Neural cell (in vitro differentiated cells): Measurements from ENCODE around the gene PERCC1. TPM values are rescaled to one million over a fixed set of nuclear protein-coding genes. Genes with fewer than 3 reads are reported as not detected.

ENCODE experiments used
- H2AFZ ChIP-seq: fragments of 200-600, 300-800 bp; sonication (generic), shearing (Covaris generic); 2 replicates; pipeline ENCODE4 v1.6.0; 2014; ENCODE audit warnings: low read depth, mild to moderate bottlenecking, antibody characterized with exemption, low read length, moderate library complexity
- H3F3A ChIP-seq: fragments of 200-600 bp; shearing (Covaris generic); 2 replicates; pipeline ENCODE4 v1.6.1; 2016; ENCODE audit warnings: mild to moderate bottlenecking, moderate library complexity, mixed read lengths, antibody characterized with exemption, low read length; ENCODE audit not compliant: insufficient read depth, poor library complexity, severe bottlenecking
- H3K27ac ChIP-seq: fragments of 200-600, 300-800 bp; sonication (generic), shearing (Covaris generic); 2 replicates; pipeline ENCODE4 v1.5.1; 2014; ENCODE audit warnings: mild to moderate bottlenecking, low read length, moderate library complexity
- H3K27me3 ChIP-seq: fragments of 300-800, 200-600 bp; sonication (generic), shearing (Covaris generic); 2 replicates; pipeline ENCODE4 v1.6.0; 2014; ENCODE audit warnings: mild to moderate bottlenecking, low read depth, low read length, moderate library complexity; ENCODE audit not compliant: insufficient read depth
- H3K36me3 ChIP-seq: fragments of 300-800, 200-600 bp; sonication (generic), shearing (Covaris generic); 2 replicates; pipeline ENCODE4 v1.5.1; 2014; ENCODE audit warnings: mild to moderate bottlenecking, antibody characterized with exemption, low read length, moderate library complexity; ENCODE audit not compliant: insufficient read depth
- H3K4me2 ChIP-seq: fragments of 300-800, 200-600 bp; sonication (generic), shearing (Covaris generic); 2 replicates; pipeline ENCODE4 v1.6.0; 2014; ENCODE audit warnings: mild to moderate bottlenecking, low read length
- H3K4me3 ChIP-seq: fragments of 300-800, 200-600 bp; sonication (generic), shearing (Covaris generic); 2 replicates; pipeline ENCODE4 v1.5.1; 2014; ENCODE audit warnings: mild to moderate bottlenecking, low read length, moderate library complexity
- H3K79me2 ChIP-seq: fragments of 200-600 bp; shearing (Covaris generic); replicated peaks from 2 replicates; pipeline ENCODE4 v1.6.0; 2014; ENCODE audit warnings: mild to moderate bottlenecking, low read length, moderate library complexity; ENCODE audit not compliant: insufficient read depth
- H3K9ac ChIP-seq: fragments of 300-800, 200-600 bp; sonication (generic), shearing (Covaris generic); 2 replicates; pipeline ENCODE4 v1.6.1; 2016; ENCODE audit warnings: mild to moderate bottlenecking, low read length, mixed read lengths
- H3K9me2 ChIP-seq: fragments of 200-600 bp; shearing (Covaris generic); 2 replicates; pipeline ENCODE4 v1.6.1; 2016; ENCODE audit warnings: mild to moderate bottlenecking, low read length, mixed read lengths; ENCODE audit not compliant: insufficient read depth
- H3K9me3 ChIP-seq: fragments of 200-600, 300-800 bp; sonication (generic), shearing (Covaris generic); 2 replicates; pipeline ENCODE4 v1.6.1; 2016; ENCODE audit warnings: mild to moderate bottlenecking, mixed run types, low read length, moderate library complexity, mixed read lengths
- H4K20me1 ChIP-seq: fragments of 200-600 bp; shearing (Covaris generic); 2 replicates; pipeline ENCODE4 v1.6.1; 2016; ENCODE audit warnings: mild to moderate bottlenecking, mixed run types; ENCODE audit not compliant: insufficient read depth
- CTCF ChIP-seq: fragments of 450-650 bp; IDR thresholded peaks from 2 replicates; pipeline ENCODE4 v1.5.1; 2014; ENCODE audit warnings: antibody characterized with exemption, mild to moderate bottlenecking, moderate library complexity; ENCODE audit not compliant: poor library complexity, severe bottlenecking
- EP300 ChIP-seq: fragments of 450-650 bp; conservative IDR thresholded peaks from 2 replicates; pipeline ENCODE4 v1.6.1; 2014; ENCODE audit warnings: antibody characterized with exemption, mild to moderate bottlenecking, moderate library complexity; ENCODE audit not compliant: poor library complexity, severe bottlenecking
- EZH2 ChIP-seq: fragments of 200-600, 300-800 bp; shearing (Covaris generic), sonication (generic); IDR thresholded peaks from 2 replicates; pipeline ENCODE4 v1.6.1; 2014; ENCODE audit warnings: antibody characterized with exemption, low read length, borderline replicate concordance, mild to moderate bottlenecking; ENCODE audit not compliant: insufficient read depth, poor library complexity, severe bottlenecking
- MXI1 ChIP-seq: fragments of 450-650 bp; conservative IDR thresholded peaks from 2 replicates; pipeline ENCODE4 v1.6.1; 2014; ENCODE audit warnings: antibody characterized with exemption, mild to moderate bottlenecking; ENCODE audit not compliant: poor library complexity, severe bottlenecking
- POLR2AphosphoS5 ChIP-seq: IDR thresholded peaks from 2 replicates; pipeline ENCODE4 v1.6.1; 2012
- RAD21 ChIP-seq: fragments of 450-650 bp; conservative IDR thresholded peaks from 2 replicates; pipeline ENCODE4 v1.6.1; 2014; ENCODE audit warnings: antibody characterized with exemption, mild to moderate bottlenecking, moderate library complexity
- SMC3 ChIP-seq: fragments of 450-650 bp; conservative IDR thresholded peaks from 2 replicates; pipeline ENCODE4 v1.6.1; 2014; ENCODE audit warnings: antibody characterized with exemption, mild to moderate bottlenecking, moderate library complexity; ENCODE audit not compliant: poor library complexity
- TAF1 ChIP-seq: IDR thresholded peaks from 2 replicates; pipeline ENCODE4 v1.6.1; 2012; ENCODE audit warnings: low read depth
- polyA plus RNA-seq: library from polyadenylated mRNA; depleted of rRNA; stranded (reverse); fragments of >200 nt; gene quantifications from 2 replicates; pipeline ENCODE4 v1.2.3, GENCODE V29; 2014
- TF ChIP-seq, protein P1 (sequence below): IDR thresholded peaks from 2 replicates; pipeline ENCODE4 v1.6.1; 2012; ENCODE audit warnings: borderline replicate concordance

PERCC1 gene
- polyA plus RNA-seq, 1 donor from 2014 or later, result not detected

DNA sequence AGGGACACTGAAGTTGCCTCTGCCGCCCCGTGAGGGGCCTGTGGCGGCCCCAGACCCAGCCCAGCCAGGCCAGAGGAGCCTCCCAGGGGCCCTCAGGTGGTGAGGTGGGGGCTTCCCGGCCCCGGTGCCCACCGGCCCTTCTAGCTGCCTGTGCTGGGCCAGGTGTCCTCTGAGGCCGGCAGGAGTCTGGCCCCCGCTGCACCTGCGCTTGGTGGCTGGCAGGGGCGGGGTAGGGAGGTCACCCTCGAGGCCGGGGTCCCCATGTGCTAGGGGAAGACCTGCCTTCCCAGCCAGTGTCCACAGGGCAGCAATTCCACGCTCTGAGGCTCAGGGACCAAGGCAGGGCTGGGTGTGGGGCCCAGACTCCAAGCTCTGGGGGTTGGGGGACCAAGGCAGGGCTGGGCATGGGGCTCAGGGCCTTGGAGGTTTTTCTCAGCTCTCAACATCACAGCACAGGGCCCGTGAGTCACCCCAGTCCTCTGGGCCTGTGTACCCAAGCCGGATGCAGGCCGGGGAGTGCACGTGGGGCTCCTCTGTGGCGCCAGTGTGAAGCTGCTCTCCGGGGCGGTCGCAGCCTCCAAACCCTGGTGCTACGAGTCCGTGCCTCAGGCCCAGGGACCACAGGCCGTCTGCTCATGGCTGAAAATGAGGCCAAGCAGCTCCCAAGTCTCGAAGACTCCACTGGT, 14.8 kb downstream of the PERCC1 start:
- Histone ChIP-seq H3K9me3 (no peaks in the 10 kb centered on the region), H3K27ac (no peak overlapping the region), H2AFZ (no peak overlapping the region), H3K9me2 (no peaks in the 10 kb centered on the region), H4K20me1 (no peaks in the 10 kb centered on the region), H3K36me3 (no peaks in the 10 kb centered on the region), H3K4me2 (no peak overlapping the region), H3K79me2 (no peaks in the 10 kb centered on the region), H3F3A (no peaks in the 10 kb centered on the region), H3K9ac (no peak overlapping the region), H3K4me3 (no peak overlapping the region), H3K27me3 (no peaks in the 10 kb centered on the region)
- TF ChIP-seq SMC3 (no peak), EP300 (no peak), RAD21 (no peak), POLR2AphosphoS5 (no peak), MXI1 (no peak), EZH2 (no peak)

GRCh38 chr16:1446296-1447080, 15.6 kb downstream of the PERCC1 start:
- Histone ChIP-seq H3K36me3 (no peaks in the 10 kb centered on the region), H3F3A (no peaks in the 10 kb centered on the region), H3K9ac (no peak overlapping the region), H3K27me3 (no peaks in the 10 kb centered on the region), H3K4me2 (no peak overlapping the region), H2AFZ (no peak overlapping the region), H4K20me1 (no peaks in the 10 kb centered on the region), H3K27ac (no peak overlapping the region), H3K4me3 (no peak overlapping the region), H3K9me2 (no peaks in the 10 kb centered on the region), H3K79me2 (no peaks in the 10 kb centered on the region), H3K9me3 (no peaks in the 10 kb centered on the region)
- TF ChIP-seq EP300 (no peak), TAF1 (no peak), RAD21 (no peak), POLR2AphosphoS5 (no peak), CTCF (no peak), SMC3 (no peak), EZH2 (no peak), MXI1 (no peak)
- TF ChIP-seq, protein P1, sequence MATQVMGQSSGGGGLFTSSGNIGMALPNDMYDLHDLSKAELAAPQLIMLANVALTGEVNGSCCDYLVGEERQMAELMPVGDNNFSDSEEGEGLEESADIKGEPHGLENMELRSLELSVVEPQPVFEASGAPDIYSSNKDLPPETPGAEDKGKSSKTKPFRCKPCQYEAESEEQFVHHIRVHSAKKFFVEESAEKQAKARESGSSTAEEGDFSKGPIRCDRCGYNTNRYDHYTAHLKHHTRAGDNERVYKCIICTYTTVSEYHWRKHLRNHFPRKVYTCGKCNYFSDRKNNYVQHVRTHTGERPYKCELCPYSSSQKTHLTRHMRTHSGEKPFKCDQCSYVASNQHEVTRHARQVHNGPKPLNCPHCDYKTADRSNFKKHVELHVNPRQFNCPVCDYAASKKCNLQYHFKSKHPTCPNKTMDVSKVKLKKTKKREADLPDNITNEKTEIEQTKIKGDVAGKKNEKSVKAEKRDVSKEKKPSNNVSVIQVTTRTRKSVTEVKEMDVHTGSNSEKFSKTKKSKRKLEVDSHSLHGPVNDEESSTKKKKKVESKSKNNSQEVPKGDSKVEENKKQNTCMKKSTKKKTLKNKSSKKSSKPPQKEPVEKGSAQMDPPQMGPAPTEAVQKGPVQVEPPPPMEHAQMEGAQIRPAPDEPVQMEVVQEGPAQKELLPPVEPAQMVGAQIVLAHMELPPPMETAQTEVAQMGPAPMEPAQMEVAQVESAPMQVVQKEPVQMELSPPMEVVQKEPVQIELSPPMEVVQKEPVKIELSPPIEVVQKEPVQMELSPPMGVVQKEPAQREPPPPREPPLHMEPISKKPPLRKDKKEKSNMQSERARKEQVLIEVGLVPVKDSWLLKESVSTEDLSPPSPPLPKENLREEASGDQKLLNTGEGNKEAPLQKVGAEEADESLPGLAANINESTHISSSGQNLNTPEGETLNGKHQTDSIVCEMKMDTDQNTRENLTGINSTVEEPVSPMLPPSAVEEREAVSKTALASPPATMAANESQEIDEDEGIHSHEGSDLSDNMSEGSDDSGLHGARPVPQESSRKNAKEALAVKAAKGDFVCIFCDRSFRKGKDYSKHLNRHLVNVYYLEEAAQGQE, result no peak
